GM10266 (cell line): ENCODE data around the gene PPM1L.

Source experiments
- DNase-seq: peaks from one replicate; pipeline ENCODE4 v3.0.0; 2012; ENCODE audit errors: extremely low spot score
- CTCF ChIP-seq: IDR thresholded peaks from 2 replicates; pipeline ENCODE4 v1.5.1; 2012; ENCODE audit warnings: mild to moderate bottlenecking, low read depth; ENCODE audit not compliant: control insufficient read depth, insufficient read depth; ENCODE audit errors: missing control alignments

Gene PPM1L

GRCh38 chr3:160842021-160843005 is 86.3 kb downstream of the PPM1L start:
- DNase-seq = no peak
- no peak for TF ChIP-seq CTCF

GRCh38 chr3:160851629-160852210 is 95.7 kb downstream of the PPM1L start:
- DNase-seq = no peak
- no peak for TF ChIP-seq CTCF

- TF ChIP-seq CTCF = no peak
These were observed 96.8 kb downstream of the PPM1L start for GRCh38 chr3:160852856-160853255.

DNA sequence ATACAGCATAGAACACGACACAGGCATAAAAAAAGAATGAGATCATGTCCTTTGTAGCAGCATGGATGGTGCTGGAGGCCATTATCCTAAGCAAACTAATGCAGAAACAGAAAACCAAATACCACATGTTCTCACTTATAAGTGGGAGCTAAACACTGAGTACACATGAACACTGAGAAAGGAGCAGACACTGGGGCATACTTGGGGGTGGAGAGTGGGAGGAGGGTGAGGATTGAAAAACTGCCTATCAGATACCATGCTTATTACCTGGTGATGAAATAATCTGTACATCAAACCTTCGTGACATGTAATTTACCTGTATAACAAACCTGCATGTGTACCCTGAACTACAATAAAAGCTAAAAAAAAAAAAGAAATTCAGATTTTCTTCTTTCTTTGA is 100.4 kb downstream of the PPM1L start:
- DNase-seq = no peak

More at GRCh38 chr3:160852856-160853255, 96.8 kb downstream of the PPM1L start:
- no peak for DNase-seq

DNA sequence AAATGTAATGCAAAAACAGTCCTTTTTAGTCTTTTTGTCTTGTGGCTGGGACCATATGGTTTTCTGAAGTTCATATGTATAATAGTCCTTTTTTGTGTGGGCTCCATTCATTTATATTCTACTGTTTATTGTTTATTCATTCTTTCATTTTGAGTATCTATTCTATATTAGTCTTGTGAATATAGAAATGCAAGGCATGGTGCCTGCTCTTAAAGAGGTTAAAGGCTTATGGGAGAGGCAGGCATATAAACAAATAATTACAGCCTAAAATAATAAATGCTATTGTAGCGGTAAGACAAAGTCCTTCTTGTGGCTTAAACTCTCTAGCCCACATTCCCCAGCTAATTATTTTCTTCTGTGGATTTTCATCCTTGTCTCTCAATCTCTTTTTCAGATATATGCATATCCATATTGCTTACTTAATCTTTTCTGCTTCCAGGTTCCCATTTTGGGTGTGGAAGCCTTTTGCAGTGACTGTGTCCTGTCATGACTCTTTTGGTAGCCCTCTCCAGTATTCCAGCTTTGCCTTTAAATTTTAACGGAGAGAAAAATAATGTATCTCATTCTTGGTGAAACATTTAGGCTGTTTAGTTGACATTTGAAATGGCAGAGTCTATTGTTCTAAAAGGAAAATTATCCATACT is 101.6 kb downstream of the PPM1L start:
- no peak for DNase-seq
- no peak for TF ChIP-seq CTCF

More for the DNA sequence above, 100.4 kb downstream of the PPM1L start:
- TF ChIP-seq CTCF = no peak

GRCh38 chr3:160860346-160860745 is 104.3 kb downstream of the PPM1L start:
- no peak for DNase-seq
- no peak for TF ChIP-seq CTCF
